Measurements from ENCODE around the gene JMJD1C.
"Not testable (repeated sequence)": the region's sequence is repeated elsewhere in the genome, so short reads cannot be mapped to it uniquely, and the experiment has no call there.

JMJD1C gene

DNA sequence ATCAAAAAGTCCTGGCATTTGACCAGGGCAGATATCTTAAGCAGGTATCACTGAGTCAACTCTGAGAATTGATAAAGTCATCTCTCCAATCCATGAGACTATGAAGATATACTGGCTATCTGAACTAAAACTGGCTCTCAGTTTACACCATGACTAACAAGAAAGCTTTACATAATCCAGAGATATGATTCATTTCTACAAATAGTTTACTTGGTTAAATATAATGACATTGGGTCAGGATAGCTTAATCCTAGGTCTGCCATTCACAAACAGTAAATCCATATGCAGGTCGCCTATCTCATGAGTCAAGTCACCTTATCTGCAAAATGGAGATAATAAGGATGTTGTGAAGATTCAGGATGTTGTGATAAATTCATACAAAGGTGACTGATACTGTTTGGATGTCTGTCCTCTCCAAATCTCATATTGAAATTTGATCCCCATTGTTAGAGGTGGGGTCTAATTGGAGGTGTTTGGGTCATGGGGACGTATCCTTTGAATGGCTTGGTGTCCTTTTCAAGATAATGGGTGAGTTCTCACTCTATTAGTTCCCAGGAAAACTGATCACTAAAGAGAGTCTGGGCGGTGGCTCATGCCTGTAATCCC lies 117.4 kb downstream of the JMJD1C start:
- TF ChIP-seq CTCF (IDR thresholded peaks at IDR 0.05; ENCODE audit: control insufficient read depth, extremely low read depth, insufficient read depth), result no peak
- no peak overlapping the region for H3K4me3 ChIP-seq (ENCODE audit: low read depth, low read length)
- DNase-seq (ENCODE audit: low read depth), result no peak

- DNase-seq (ENCODE audit: low read depth), result no peak
- no peak for TF ChIP-seq CTCF (IDR thresholded peaks at IDR 0.05; ENCODE audit: control insufficient read depth, extremely low read depth, insufficient read depth)
- H3K4me3 ChIP-seq (ENCODE audit: low read depth, low read length), result no peak overlapping the region
Observed at GRCh38 chr10:63346015-63346441, 119.7 kb downstream of the JMJD1C start.

DNA sequence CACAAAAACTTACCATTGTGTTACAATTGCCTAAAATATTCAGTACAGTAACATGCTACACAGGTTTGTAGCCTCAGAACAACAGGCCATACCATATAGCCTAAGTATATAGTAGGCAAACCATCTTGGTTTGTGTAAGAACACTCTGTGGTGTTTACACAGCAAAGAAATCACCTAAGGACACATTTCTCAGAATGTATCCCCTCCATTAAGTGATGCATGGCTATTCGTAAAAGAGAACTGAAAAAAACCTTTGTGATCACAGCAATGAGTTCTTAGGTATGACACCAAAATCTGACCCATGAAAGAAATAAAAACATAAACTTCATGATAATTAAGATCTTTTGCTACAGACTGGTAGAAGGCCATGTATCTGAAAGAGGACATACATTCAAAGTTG lies 121.5 kb downstream of the JMJD1C start:
- no peak for TF ChIP-seq CTCF (IDR thresholded peaks at IDR 0.05; ENCODE audit: control insufficient read depth, extremely low read depth, insufficient read depth)
- no peak for DNase-seq (ENCODE audit: low read depth)
- H3K4me3 ChIP-seq (ENCODE audit: low read depth, low read length), result no peak overlapping the region

GRCh38 chr10:63343476-63343875 lies 122.3 kb downstream of the JMJD1C start:
- DNase-seq (ENCODE audit: low read depth), result no peak
- no peak overlapping the region for H3K4me3 ChIP-seq (ENCODE audit: low read depth, low read length)
- TF ChIP-seq CTCF (IDR thresholded peaks at IDR 0.05; ENCODE audit: control insufficient read depth, extremely low read depth, insufficient read depth), result no peak

DNA sequence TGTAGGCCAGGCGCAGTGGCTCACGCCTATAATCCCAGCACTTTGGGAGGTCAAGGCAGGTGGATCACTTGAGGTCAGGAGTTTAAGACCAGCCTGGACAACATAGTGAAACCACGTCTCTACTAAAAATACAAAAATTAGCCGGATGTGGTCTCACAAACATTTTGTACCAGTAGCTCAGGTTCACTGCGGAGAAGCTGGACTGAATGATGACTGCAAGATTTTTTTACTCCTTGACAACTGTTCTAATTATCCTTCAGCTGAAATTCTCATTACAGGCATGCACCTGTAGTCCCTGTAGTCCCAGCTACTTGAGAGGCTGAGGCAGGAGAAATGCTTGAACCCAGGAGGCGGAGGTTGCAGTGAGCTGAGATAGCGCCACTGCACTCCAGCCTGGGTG lies 126.1 kb downstream of the JMJD1C start:
- not testable (repeated sequence) for H3K4me3 ChIP-seq (ENCODE audit: low read depth, low read length); DNase-seq (ENCODE audit: low read depth)

DNA sequence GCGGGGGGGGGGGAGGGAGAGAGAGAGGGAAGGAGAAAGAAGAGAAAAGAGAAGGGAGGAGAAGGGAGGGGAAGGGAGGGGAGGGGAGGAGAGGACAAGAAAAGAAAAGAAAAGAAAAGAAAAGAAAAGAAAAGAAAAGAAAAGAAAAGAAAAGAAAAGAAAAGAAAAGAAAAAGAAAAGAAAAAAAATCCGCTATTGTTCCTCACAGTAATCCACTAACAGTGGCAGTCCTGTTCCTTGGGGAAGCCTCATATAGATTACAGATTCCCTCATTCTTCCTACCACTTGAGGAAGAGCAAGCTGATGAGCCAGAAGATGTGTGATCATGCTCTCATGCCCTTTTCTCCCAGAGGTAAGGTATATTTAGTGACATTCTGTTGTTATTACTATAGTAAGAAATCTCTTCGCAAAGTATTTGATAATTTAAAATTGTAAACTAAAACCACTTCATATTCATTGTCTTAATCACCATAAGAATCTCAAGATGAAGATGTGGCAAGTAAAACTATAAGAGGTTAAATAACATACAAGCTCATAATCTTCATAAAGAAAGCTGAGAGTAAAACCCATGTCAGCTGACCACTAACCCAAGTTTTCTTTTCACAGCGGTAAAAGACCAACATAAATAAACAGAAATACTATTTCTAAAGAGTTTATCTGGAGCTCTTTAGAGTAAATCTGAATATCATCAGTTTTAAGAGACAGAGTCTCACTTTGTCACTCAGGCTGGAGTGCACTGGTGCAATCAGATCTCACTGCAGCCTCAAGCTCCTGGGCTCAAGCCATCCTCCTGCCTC lies 128.1 kb downstream of the JMJD1C start:
- no peak overlapping the region for H3K4me3 ChIP-seq (ENCODE audit: low read depth, low read length)
- TF ChIP-seq CTCF (IDR thresholded peaks at IDR 0.05; ENCODE audit: control insufficient read depth, extremely low read depth, insufficient read depth), result no peak
- DNase-seq (ENCODE audit: low read depth), result no peak

DNA sequence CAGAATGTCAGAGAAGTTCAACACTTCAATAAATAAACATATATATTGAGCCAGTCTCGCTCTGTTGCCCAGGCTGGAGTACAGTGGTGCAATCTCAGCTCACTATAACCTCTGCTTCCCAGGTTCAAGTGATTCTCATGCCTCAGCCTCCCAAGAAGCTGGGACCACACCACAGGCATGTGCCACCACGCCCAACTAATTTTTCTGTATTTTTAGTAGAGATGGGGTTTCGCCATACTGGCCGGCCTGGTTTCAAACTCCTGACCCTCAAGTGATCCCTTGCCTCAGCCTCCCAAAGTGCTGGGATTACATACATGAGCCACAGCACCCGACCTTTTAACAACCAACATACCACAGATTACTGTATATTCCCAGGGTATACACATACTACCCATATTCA lies 134.2 kb downstream of the JMJD1C start:
- no peak overlapping the region for H3K4me3 ChIP-seq (ENCODE audit: low read depth, low read length)
- no peak for DNase-seq (ENCODE audit: low read depth)
- no peak for TF ChIP-seq CTCF (IDR thresholded peaks at IDR 0.05; ENCODE audit: control insufficient read depth, extremely low read depth, insufficient read depth)

Data from LNCaP clone FGC (cell line).